Left colon (tissue), 2 donors: Measurements from ENCODE around the gene ABCC9. TPM values are rescaled to one million over a fixed set of nuclear protein-coding genes. Genes with fewer than 3 reads are reported as not detected.
"Not testable (repeated sequence)": the region's sequence is repeated elsewhere in the genome, so short reads cannot be mapped to it uniquely, and the experiment has no call there.

Source experiments
- ATAC-seq: fragments of 200-7000 bp; cut with Tn5 transposase; one replicate; pipeline ENCODE4 v1.9.1; 2020; ENCODE audit warnings: mild to moderate bottlenecking, moderate library complexity
- DNase-seq, 2 donors: peaks; one replicate each; pipeline ENCODE4 v3.0.0-alpha.2; 2020
- intact Hi-C, 2 donors: fragments of 100-400 bp; cut with DNase I in 1 of 2; cut with micrococcal nuclease in 1 of 2; formaldehyde crosslinking; loops; one replicate each; pipeline versions ENCODE4 v1.11.2 to v1.14.0; 2022; cut with DNase I, micrococcal nuclease
- total RNA-seq, 2 donors: library from RNA; stranded (reverse); fragmentation: NEBNext Ultra II Directional; extraction: Animal tissue kit (Norgen Biotek cat#: 25700); gene quantifications; one replicate each; pipeline ENCODE4 v1.2.1, GENCODE V29; 2021
- donor health status: DM: no; HTN: no; CAD: no.
- donor health status: DM: yes; HTN: yes; CAD: no.

Gene ABCC9
- total RNA-seq, 2 donors from 2014 or later = 1.6 to 5.9 TPM

DNA sequence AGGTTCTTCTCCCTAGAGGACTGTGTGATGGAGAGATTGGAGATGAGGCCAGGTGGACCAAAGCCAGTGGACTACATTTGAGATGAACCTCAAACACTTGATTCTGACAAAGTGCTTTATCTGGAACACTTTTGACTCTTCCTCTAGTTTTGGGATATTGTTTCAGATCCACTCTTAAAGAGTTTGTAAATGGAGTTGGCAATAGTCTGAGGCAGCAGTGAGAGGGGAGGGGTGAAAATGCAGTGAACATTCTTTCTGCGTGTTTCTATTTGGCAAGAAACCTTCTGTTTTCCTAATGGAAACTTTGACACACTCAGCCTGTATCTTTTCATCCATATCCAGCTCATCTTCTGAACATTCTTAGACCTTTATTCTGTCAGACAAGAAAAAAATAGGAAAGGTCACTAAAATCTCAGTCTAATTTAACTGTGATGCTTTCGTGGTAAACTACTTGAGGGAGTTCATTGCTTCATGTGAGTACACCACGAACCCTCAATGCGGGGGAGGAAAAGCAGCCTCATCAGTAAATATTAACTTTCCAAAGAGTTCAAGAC is 109.4 kb downstream of the ABCC9 start:
- DNase-seq (peak; percentile 3 to 28), ATAC-seq (no peak)
- intact Hi-C loops = no loop called here

- no peak for DNase-seq
- intact Hi-C loops = no loop called here
Measured at GRCh38 chr12:21828779-21829178, 112.4 kb downstream of the ABCC9 start.

GRCh38 chr12:21828136-21828775 is 113.0 kb downstream of the ABCC9 start:
- ATAC-seq (no peak), DNase-seq (no peak)
- intact Hi-C loops = no loop called here

More at GRCh38 chr12:21828779-21829178, 112.4 kb downstream of the ABCC9 start:
- ATAC-seq = no peak

GRCh38 chr12:21827083-21827482 is 114.1 kb downstream of the ABCC9 start:
- no peak for ATAC-seq
- no peak for DNase-seq
- intact Hi-C loops = no loop called here

GRCh38 chr12:21826618-21826910 is 114.7 kb downstream of the ABCC9 start:
- intact Hi-C loops = no loop called here
- no peak for ATAC-seq
- DNase-seq = no peak

DNA sequence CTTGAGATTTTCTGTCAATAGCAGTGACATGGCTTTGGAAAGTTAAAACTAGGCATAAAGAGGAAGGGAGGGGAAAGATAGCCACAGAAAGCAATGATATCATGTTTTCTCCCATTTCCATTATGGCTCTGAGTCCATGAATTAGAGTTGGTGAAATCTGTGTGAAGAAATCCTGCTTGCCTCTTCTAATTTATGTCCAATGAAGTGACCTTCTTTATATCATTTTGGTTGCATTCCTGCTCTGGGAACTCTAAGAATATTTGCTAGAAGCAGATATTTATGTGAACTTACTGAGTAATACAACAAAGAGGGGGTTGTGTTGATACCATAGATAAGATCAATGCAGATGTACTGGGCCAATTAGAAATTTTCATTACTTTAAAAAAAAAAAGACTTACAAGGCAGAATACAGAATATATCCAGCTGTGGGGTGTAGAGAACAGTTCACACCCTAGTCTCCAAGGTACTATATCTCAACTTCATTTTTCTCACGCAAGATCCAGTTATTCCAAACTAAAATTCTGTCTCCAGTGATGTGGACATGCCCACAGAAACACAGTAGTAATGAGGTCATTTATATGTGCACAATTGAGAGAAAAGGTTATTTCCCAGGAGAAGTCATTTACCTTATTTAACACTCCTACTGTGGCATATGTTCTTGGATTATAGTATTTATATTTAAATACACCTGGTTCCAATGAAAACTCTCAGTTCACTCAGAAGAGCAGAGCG is 115.2 kb downstream of the ABCC9 start:
- ATAC-seq = no peak
- DNase-seq = no peak
- intact Hi-C loops = no loop called here

DNA sequence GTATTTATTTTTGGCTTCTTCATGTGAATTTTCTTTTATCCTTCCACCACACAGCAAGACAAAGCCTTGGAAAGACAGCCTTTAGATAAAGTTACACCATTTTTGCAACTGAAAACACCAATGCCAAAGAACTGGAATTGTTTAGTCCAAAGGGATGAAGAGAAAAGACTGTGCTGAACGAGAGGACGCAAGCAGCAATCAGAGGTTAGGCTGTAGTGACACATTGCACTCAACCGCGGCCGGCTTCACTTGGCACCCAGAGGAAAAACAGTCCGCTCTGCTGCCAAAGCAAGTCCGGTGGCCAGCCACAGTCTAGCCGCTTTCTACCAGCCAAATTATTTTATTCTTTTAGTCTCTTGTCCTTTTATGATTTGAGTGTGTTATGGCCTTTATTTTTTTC is 117.6 kb downstream of the ABCC9 start:
- DNase-seq (peak in 1 of 2 donors; percentile 3), ATAC-seq (no peak)
- intact Hi-C loops = no loop called here

- DNase-seq = no peak
- intact Hi-C loops = no loop called here
- ATAC-seq = peak; percentile 93
Measured at GRCh38 chr12:21819678-21820077, 121.5 kb downstream of the ABCC9 start.

GRCh38 chr12:21819236-21819635 is 122.0 kb downstream of the ABCC9 start:
- ATAC-seq = no peak
- intact Hi-C loops = no loop called here
- no peak for DNase-seq

DNA sequence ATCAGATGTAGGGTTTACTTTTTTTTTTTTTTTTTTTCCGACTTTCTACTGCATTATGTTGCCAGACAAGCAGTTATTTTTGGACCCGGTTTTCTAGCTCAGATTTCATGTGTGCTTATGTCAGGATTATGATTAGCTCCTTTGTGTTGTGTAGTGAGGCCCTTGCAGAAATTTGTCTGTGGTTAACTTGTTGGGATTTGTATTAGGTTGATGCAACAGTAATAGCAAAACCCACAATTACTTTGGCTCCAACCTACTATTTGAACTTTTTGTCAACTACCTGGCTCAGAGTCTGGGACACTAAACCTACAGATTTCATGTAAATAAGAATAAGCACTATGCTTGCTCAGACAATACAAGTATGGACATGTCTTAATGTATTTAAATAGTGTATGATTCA is 122.6 kb downstream of the ABCC9 start:
- intact Hi-C loops = no loop called here
- DNase-seq (no peak), ATAC-seq (no peak)

GRCh38 chr12:21815306-21816062 is 125.7 kb downstream of the ABCC9 start:
- intact Hi-C loops = no loop called here
- DNase-seq (no peak), ATAC-seq (no peak)

DNA sequence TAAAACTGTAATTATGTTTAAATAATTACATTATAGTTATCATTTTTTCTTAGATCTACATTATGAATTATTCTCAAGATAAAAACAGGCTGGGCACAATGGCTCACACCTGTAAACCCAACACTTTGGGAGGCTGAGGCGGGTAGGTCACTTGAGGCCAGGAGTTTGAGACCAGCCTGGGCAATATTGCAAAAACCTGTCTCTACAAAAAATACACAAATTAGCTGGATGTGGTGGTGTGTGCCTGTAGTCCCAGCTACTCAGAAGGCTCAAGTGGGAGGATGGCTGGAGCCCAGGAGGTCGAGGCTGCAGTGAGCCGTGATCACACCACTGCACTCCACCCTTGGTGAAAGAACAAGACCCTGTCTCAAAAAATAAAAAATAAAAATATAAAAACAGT is 126.4 kb downstream of the ABCC9 start:
- ATAC-seq = no peak
- DNase-seq = no peak

GRCh38 chr12:21814327-21814726 is 126.9 kb downstream of the ABCC9 start:
- no peak for ATAC-seq
- intact Hi-C loops = no loop called here

More for the DNA sequence above, 126.4 kb downstream of the ABCC9 start:
- intact Hi-C loops = no loop called here

DNA sequence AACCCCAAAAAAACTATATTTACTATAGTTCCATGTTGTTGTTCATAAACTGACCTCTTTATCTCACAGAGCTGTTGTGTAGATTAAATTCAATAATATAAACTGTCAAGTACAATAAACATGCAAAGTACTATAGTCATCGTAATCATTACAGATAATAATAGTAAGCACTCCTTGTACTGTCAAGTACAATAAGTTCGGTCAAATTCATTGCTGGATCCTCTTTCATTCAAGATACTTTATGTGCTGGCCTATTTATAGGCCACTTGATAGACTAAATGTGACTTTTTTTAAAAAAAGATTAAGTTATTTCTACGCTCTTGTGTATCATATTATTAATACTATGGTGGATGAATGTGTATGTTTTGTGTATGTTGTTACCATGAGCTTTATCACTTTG is 127.5 kb downstream of the ABCC9 start:
- ATAC-seq (no peak), DNase-seq (no peak)
- intact Hi-C loops = no loop called here

More at GRCh38 chr12:21814327-21814726, 126.9 kb downstream of the ABCC9 start:
- DNase-seq = no peak

DNA sequence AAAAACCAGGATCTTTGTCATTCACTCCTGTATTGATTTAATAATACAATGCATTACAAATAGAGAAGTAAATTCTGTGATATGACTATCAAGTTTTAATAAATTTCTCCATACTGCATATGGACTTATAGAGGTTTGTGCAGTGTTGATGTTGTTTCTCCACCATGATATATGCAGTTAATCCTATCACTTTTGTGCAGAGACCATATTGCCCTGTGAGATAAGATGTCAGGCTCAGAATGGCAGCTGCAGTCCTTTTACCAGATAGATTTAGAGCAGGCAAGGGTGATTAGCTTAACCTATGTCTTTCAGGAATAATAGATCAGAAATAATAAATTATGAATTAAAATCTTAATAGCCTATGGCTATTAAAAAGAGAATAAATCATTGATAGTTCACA is 128.1 kb downstream of the ABCC9 start:
- DNase-seq (no peak), ATAC-seq (no peak)
- intact Hi-C loops = no loop called here

DNA sequence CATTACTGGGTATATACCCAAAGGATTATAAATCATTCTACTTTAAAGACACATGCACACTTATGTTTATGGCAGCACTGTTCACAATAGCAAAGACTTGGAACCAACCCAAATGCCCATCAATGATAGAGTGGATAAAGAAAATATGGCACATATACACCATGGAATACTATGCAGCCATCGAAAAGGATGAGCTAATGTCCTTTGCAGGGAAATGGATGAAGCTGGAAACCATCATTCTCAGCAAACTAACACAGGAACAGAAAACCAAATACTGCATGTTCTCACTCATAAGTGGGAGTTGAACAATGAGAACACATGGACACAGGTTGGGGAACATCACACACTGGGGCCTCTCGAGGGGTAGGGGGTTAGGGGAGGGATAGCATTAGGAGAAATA is 128.9 kb downstream of the ABCC9 start:
- intact Hi-C loops, DNase-seq, ATAC-seq: not testable (repeated sequence)

GRCh38 chr12:21809100-21809499 is 132.1 kb downstream of the ABCC9 start:
- intact Hi-C loops = no loop called here
- no peak for DNase-seq
- ATAC-seq = no peak

- no peak for DNase-seq
- no peak for ATAC-seq
- intact Hi-C loops = no loop called here
Measured at GRCh38 chr12:21806255-21806654, 135.0 kb downstream of the ABCC9 start.

DNA sequence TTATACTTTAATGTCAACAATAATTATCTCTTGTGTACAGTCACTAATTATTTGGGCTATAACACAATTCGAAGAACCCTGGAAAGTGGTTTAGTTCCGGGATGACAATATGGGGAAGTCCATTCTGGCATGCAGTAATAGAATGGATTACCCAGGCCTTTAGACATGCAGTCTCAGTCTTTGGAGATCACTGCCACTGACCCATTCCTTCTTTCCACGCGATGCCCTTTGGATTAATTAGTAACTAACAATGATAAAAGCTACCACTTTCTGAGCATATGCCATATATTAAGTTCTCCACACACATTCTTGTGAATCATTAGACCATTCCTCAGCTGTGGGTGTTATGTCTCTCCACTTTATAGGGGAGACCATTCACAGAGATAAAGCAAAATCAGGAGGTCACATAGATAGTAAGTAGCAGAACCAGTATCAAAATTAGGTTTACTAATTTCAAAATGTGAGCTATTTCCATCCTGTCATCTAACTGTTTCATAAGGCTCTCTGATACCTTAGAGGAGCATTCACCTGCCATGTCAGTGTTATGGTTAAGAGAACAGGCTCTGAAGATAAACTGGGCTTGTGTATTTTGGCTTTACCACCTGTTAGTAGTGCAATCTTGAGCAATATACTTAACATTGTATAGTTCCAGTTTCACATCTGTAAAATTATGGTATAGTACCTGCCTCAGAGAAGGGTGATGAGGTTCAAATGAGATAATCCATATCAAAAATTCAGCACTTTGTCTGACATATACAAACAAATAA is 139.5 kb downstream of the ABCC9 start:
- no peak for DNase-seq
- ATAC-seq = peak; percentile 83
- intact Hi-C loops = no loop called here
